NCI-H1436 treated with DMSO at 0.1 percent for 48 hours (cell line): ENCODE measurements around the gene PRSS3.
"Not testable (repeated sequence)": the region's sequence is repeated elsewhere in the genome, so short reads cannot be mapped to it uniquely, and the experiment has no call there.

ENCODE experiments used
- DNase-seq: peaks from one replicate; lab custom pipeline; 2025; lab: John Stamatoyannopoulos, UW

PRSS3 gene

DNA sequence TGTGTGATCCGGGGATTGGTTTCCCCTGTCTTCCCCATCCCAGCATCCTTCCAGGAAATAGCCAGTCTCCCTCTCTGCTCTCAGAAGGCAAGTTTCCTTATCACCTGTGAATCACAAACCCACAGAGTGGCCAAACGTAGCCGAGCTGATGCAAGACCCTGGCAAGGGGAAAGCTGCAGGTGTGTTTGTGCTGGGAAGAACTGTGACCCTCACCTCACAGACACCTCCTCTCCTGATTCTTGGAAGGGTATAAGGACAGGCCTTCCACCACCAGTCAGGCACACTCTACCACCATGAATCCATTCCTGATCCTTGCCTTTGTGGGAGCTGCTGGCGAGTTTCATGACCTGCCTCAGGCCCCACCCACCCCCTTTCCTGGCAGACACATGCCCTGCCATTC, at the start of gene PRSS3:
PRSS3 (plus strand) TSS at position 281 of the 400 bp plus-strand sequence; CDS start at position 294, 13 bp downstream.
- no peak for DNase-seq

DNA sequence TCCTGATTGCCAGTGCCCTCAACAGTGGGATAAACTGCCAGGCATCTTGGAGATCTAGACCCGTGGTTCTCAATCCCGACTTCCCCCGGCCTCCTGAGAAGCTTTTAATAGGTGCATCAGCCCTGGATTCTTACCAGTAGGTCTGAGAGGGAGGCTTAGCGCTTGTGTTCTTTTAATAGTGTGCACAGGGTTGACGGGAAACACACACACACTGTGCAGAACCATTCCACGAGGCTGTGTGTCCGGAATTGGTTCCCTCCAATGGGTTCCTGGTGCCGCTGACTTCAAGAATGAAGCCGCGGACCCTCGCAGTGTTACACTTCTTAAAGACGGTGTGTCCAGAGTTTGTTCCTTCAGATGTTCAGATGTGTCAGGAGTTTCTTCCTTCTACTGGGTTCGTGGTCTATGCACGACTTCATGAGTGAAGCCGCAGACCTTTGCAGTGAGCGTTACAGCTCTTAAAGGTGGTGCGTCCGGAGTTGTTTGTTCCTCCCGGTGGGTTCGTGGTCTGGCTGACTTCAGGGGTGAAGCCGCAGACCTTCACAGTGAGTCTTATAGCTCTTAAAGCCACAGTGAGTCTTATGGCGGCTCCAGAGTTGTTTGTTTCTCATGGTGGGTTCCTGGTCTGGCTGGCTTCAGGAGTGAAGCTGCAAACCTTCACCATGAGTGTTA, 46.6 kb upstream of the PRSS3 start:
- no peak for DNase-seq

DNA sequence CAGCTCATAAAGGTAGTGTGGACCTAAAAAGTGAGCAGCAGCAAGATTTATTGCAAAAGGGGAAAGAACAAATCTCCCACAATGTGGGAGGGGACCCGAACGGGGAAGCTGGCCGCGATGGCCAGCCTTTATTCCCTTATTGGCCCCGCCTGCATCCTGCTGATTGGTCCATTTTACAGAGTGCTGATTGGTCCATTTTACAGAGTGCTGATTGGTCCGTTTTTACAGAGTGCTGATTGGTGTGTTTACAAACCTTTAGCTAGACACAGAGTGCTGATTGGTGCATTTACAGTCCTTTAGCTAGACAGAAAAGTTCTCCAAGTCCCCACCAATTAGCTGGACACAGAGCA, 46.1 kb upstream of the PRSS3 start:
- not testable (repeated sequence) for DNase-seq

DNA sequence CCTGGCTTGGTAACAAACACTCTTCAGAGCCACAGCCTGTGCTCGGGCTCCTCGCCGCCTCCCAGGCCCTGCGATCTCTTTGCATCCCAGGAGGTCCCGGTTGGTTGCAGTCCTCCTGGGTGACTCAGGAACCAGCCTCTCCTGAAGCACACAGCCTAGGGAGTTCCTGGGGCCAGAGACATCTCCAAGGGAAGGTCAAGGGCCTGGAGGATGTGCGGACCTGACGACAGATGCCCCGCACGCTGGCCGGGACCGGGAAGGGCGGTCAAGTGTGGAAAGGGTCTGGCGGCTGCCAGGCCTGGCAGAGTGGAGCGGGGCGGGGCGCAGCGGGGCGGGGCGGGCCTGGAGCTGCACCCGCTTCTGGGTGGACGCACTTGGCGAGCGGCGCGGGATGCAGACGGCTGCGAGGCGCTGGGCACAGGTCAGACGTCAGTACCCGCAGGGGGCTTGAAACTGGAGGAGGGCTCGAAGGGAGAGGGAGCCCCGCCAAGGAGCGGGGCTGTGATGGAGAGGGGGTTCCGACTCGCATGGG, 45.0 kb upstream of the PRSS3 start:
- no peak for DNase-seq

DNA sequence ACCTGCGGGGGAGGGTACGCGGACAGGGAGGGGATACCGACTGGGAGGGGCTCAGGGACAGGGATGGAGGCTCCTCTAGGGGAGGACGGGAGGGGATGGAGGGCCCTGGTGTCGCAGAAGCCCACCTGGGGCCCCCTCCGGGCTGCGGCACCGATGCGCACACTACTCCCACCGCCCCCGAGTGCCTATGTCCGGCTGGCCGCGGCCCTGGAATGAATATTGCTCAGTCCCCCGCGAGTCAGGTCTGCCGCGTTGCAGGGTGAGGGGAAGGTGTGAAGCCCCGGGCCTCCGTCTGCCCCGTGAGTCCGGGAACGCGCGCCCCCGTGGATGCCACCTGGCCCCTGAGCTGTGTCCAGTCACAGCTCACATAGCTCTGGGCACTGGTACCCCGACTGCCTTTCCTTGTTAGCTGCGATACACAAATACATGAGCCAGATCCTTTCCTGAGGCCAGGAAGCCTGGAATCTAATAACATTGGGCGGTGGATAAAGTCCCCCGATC, 44.5 kb upstream of the PRSS3 start:
- DNase-seq = no peak

DNA sequence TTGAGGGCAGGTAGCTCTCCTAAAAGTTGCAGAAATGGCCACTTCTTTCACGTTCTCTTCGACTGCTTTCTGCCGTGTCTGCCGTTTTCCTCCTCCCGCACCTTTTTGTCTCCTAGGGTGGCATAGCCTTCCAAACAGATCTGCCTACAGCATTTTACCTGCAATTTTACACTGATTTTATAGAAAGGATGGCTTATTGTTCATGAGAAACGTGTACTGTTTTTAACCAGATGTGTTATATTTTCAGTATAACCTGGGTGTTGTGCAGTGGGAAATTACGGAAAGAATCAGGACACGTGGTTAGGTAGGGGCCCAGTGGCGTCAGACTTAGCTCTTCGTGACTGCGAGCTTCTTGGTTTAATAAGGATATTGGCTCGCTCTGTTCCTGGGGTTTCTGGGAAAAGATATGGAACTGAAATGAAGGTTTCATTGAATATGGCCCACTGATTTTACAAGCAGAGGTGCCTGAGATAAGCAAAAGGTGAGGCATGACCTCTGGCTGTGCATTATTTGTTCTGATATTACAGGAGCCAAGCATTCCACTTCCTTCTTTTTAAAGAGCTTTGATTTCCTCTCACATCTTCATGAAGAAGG, 43.7 kb upstream of the PRSS3 start:
- no peak for DNase-seq

DNA sequence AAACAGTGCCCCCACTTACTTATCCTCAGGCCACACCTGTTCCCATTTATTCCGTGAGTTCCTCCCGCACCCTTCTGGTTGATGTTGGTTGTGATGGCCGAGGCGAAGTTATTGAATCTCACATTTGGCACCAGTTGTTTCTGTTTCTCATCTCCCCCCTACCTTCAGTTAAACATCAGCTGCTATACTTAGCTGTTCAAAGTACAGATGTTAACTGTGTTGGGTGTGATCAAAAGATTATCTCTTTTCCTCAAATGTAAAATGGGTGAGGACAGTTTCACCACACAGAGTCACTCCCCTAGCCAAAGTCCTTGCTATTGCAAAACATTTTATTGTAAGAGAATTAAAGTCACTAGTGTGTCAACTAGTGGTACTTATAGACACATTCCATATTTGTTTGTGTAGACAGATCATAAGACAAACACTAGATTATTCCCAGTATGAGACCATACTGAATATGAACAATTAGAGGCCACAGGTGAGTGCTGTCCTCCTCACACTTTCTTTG, 43.2 kb upstream of the PRSS3 start:
- no peak for DNase-seq

DNA sequence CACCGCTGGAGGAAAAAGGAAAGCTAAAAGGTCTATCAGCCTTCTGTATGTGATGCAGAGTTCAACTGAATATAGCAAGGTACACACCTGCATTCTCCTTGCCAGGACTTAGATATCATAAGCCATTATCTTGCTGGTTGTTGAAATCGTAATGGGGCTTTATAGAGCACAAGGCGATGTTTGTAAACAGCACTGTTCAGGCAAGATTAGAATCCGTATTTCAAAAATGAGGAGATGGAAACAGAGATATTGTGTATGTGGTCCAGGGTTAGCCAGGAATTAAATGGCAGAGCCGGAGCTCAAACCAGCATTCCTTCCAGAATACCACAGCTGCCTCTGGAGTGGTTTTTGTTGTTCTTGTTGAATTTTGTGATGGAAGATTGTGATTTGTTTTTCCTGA, 42.6 kb upstream of the PRSS3 start:
- not testable (repeated sequence) for DNase-seq

DNA sequence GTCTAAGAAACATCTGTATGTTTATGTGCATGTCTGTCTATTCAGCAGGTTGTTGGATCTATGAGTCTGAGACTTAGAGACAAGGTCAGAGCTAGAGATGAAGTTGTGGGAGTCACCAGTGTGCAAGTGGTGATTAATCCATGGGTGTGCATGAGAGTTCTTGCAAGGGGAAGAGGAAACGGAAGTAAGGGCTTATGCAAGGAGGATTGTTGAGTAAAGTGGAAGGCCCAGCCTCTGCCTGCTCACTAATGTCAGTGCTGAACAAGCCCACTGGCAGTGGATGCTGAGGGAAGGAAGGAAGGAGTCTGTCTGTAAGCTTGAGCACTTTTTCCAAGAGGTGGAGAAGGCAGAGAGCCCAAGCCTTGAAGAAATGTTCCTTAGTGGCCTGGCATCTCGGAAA, 35.7 kb upstream of the PRSS3 start:
- not testable (repeated sequence) for DNase-seq

DNA sequence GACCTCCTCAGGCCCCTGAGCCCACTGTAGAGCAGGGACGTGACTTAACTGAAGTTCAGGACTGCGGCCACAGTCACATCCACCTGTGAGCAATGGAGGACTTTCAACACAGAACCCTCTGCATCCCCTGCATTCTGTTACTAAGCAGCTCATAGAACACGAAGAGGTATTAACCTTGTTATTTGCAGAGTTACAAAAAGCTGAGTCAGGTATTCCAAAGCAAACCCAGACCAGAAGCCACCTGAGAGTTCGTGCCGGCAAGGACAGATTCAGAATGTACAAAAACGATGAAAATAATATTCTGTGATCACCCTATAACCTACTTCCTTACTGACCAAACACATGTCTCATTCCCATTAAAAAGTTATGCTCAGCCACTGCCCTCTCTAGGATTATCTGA, 33.0 kb upstream of the PRSS3 start:
- no peak for DNase-seq

DNA sequence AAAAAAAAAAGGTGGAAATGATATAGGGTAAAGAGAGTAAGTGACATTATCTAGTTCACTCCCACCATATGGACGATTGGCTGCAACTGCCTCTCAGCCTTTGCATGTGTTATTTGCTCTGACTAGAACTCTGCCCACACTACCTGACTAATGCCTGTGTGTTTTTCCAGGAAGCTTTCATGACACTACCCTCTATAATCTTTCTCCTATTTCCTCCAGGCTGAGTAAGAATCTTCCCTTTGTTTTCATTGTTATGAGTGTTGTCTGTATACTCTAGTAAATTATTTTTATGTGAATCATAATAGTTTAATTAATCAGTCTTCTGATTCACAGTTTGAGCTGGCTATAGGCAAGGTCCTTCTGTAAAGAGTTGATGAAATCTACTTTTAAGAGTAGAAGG, 31.7 kb upstream of the PRSS3 start:
- DNase-seq = not testable (repeated sequence)

DNA sequence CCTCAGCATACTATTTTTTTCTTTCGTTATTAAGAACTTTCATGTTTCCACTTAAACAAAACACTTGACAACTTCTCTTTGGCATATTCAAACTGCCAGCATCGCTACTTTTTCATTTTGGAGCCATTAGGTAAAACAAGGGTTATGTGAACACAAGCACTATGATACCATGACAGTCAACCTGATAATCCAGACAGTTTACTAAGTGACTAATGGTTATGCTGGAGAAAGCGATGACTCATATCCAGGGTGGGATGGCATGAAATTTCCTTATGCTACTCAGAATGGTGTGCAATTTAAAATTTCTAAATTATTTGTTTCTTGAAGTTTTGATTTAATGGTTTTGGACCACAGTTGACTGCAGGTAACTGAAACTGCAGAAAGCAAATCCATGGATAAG, 29.9 kb upstream of the PRSS3 start:
- DNase-seq = no peak

DNA sequence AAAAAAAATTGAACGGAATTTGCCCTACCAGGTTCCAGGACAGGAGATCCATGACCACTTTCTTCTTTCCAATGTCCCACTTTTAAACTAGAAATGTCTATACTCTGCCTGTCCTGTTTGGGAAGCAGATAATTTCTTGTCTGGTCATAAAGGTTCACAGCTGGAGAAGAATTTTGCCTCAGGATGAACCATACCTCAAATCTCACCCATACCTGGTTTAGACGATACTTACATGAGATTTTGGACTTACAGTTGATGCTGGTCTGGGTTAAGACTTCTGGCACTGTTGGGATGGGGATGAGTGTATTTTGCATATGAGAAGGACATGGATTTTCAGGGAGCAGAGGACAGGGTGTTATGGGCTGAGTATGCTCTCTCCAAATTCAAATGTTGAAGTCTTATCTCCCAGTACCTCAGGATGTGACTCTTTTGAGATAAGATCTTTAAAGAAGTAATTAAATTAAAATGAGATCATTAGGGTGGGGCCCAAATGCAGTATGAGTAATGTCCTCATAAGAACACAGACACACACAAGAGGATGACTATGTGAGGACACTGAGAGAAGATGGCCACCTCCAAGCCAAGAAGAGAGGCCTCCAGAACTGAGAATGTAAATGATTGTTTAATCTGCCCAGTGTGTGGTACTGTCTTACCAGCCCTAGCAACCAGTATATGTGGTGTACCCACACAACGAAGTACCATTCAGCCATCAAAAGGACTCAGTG, 25.0 kb upstream of the PRSS3 start:
- not testable (repeated sequence) for DNase-seq

DNA sequence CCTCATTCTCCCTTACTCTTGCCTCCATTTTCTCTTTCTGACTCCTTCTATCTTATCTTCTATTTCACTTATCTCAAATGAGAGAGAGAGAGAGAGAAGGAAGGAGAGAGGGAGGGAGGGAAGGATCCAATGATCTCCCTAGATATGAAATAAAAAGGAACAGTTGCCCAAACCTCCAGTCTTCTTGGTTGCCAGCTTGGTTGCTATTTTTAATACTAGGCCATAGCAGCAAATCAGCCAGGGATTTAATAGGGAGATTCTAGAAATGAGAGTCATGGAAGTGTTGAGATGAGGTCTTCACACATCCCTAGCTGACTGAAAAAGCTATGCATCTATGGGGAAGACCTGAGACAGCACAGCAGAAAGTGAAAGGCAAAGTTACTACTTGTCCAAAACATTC, 22.2 kb upstream of the PRSS3 start:
- DNase-seq = not testable (repeated sequence)

DNA sequence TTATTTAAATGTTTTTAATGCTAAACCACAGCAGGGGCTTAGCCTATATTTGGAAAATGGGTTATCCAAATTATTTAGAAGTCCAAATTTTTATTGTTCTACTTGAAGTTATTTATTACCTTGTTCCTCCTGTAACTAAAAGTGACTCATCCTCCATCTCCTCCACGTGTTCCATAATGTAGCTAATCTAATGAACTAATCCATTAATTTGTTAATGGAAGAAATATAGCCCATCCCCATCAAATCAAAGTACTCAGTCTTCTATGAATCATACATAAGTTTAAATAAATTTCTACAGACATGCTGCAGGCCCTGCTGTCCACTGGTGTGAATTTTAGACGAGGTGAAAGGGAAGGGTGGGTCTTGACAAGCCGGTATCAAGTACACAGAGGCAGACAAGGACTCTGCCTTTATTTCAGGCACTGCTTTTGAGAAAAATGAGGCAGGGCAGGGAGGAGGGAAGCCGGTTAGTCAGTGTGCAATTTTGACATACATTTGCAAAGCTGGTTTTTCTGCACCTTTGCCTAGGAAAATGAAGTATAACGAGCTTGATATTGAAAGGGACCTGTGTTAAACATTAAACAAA, 21.2 kb upstream of the PRSS3 start:
- DNase-seq = not testable (repeated sequence)

DNA sequence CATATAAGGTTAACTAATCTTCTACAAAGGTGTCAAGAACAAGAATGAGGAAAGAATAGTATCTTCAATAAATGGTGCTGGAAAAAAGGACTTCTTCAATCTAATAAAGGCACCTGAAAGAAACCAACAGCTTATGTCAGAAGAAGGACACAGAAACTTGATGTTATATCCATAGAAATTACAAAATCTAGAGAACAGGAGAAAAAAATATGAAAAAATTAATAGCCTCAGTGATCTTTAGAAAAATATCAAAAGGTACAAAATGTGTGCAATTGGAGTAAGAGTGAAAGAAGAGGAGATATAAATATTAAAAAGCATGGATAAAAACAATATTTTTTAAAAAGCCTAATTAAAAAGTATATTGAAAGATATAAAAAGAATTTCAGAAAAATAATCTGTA, 18.8 kb upstream of the PRSS3 start:
- DNase-seq = no peak

DNA sequence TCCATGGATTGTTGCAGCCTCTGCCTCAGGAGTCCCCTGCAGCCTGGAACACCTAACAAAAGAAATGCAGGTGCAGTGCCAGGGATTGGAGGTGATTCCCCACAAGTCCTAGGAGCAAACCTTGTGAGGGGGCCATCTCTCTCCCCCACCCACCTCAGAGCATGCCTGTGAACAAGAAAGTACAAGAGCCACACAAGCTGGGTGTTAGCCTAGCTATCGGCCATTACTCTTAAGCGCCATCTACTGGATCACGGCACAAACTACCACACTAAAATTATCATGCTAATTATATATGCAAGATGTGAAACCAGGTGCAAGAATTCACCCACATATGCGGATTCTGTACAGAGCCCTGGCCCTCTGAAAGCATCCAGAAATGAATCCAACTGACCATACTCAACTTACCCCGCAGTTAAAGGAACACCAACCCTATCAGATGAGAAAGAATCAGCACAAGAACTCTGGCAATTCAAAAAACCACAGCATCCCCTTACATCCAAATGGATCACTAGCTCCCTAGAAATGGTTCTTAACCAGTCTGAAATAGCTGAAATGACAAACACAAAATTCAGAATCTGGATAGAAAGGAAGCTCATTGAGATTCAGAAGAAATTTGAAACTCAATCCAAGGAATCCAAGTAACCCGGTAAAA, 16.5 kb upstream of the PRSS3 start:
- DNase-seq = peak; percentile 8

DNA sequence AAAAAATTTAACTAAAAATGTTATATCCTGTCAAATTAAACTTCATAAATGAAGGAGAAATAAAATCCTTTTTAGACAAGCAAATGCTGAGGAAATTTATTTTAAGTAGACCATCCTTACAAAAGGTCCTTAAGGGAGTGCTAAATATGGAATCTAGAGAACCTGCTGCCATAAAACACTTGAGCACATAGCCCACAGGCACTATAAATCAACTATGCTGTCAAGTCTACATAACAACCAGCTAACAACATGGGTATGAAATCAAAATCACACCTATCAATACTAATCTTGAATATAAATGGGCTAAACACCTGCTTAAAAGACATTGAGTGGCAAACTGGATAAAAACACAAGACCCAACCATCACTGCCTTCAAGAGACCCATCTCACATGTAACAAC, 15.1 kb upstream of the PRSS3 start:
- no peak for DNase-seq

DNA sequence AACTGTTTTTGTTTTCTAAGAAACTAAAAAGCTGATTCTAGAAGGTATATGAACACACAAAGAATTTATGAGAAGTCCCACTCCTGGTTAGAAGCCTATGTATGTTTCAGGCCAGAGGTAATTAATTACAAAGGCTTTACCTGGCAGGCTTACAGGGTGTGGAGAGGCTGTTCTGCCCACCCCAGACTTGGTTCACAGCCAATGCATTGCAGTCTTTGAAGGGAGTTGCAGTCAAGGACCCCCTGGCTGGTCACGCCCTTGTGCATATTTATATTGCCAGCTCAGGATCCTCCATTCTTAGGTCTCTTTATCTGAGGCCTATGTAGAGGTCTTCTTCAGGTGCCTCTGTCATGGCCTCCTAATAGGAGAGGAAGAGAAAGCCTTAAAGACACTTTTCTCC, 13.6 kb upstream of the PRSS3 start:
- DNase-seq = no peak

DNA sequence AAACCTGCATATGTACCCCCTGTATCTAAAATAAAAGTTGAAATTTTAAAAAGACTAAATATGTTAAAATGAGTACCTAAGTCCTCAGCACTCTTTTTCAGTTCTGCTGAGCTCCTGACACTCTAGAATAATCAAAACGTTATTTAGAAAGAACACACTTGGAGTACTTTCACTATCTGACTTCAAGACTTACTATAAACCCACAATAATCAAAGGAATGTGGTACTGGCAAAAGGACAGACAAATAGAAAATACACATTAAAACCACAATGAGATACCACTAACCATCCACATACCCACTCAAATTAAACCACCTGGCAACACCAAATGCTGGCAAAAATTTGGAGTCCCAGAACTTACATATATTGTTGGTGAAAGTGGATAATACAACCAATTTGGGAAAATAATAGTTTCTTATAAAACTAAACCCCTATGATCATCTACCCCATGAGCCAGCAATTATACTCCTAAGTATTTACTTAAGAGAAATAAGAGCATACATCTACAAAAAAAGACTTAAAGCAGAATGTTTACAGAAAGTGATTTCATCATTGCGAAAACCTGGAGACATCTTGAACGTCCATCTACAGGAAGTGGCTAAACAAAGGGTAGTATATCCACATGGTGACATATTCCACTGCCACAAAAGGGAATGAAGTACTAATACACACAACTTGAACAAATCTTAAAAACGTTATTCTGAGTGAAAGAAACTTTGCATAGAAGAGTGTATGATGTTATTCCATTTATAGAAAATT, 12.8 kb upstream of the PRSS3 start:
- DNase-seq = no peak

DNA sequence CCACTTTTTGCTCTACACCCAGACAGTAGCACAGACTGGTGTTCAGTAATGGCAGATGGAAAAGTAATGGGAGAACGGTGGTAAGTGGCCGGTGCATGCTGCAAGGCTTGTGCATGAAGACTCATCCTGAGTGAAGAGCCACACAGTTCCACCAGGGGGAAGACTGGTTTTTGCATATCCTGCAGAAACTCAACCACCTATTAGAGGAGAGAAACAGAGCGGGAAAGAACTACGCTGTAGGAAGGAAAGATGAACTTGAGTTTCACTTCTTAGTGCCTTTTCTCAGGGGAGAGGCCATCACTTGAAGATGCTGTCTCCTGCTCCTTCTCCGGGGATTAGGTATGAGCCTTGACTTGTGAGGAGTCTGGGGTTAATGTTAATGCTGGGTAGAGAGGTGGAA, 9.4 kb upstream of the PRSS3 start:
- DNase-seq = no peak
